OCI-M2 (cell line): Measurements from ENCODE around the gene CXorf66.
"Not testable (repeated sequence)": the region's sequence is repeated elsewhere in the genome, so short reads cannot be mapped to it uniquely, and the experiment has no call there.

Experiments used
- DNase-seq: peaks from one replicate; lab custom pipeline; 2025; ENCODE audit not compliant: unreplicated experiment; lab: John Stamatoyannopoulos, UW

CXorf66 gene

DNA sequence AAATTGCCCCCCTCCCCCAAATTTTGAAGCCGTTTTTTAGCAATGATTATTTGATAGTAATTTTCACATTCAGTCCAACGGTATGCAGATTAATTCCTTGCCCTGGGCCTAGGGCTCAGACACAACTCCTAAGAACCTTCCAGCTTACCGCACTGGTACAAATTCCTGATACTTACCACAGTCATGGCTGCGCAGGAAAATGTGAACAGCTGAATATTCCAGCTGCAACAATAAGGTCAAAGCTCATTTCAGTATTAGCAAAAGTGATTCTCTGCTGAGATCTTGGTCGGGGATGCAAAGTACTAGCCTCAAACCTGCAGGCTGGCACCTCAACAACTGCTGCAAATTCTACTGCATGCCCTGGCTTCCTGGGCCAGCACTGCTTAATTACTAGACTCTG, 35.4 kb downstream of the CXorf66 start:
- DNase-seq = no peak

- no peak for DNase-seq
Measured at GRCh38 chrX:139924696-139925095, 40.6 kb downstream of the CXorf66 start.

DNA sequence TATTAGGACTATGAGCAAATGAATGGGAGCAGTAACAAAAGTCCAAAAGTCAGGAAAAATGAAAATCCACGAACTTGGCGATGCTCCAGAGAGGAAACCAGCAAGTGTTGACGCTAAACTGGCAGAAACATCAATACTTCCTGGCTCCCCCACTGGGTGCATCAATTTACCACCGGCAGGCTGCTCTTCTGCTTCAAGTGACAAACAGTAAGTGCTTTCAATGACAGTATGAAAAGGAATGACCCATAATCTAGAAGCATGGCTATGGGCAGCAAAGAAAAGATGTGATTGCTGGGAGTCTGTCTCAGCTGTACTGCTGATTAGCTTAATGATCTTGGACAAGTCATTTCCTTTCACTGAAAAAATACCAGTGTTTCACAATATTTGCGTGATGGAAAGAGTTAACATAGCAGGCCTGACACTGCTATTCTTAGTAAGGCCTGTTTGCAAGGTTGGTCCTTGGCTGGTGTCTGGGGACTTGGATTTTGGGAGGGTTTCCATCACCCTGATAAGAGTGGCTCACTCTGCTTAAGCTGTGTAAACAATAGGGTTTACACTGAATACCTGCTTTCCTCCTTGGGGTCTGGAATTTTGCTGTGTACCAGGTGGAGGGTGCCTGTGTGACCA, 41.1 kb downstream of the CXorf66 start:
- no peak for DNase-seq

- DNase-seq = not testable (repeated sequence)
Measured at GRCh38 chrX:139921142-139921541, 44.2 kb downstream of the CXorf66 start.

GRCh38 chrX:139920316-139920715, 45.0 kb downstream of the CXorf66 start:
- DNase-seq = no peak

GRCh38 chrX:139914421-139914820, 50.9 kb downstream of the CXorf66 start:
- DNase-seq = no peak

DNA sequence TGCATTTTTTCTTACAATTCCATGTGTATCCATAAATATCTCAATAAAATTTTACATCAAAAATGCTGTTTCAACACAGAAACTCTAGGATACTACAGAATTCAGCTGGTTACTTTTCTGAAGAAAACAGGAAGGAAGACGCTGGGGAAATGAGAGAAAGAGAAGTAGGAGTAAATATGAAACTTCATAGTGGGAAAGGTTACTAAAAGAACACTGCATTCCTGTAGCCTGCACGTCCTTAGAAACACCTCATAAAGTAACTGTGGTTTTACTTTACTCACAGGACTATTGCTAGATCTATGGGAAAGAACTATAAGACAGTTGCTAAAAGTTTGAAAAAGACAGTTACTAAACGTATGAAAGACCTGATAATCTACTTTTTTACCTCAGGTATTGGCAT, 55.6 kb downstream of the CXorf66 start:
- DNase-seq = no peak

DNA sequence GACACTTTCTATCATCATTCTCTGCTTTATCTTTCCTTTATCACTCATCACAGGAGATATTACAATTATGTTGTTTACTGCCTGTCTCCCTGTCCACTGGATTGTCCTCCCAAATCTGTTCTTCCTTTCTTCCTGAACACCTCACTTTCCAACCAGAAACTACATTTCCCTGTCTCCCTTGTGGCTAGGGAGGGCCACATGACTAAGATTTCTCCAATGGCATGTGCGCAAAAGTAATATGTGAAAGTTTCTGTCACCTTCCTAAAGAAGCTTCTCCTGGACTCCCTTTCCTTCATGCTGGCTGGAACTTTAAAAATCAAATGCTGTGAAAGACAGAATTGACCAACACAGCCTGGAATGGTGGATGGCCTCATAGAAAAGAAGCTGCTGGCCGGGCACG, 58.2 kb downstream of the CXorf66 start:
- no peak for DNase-seq

DNA sequence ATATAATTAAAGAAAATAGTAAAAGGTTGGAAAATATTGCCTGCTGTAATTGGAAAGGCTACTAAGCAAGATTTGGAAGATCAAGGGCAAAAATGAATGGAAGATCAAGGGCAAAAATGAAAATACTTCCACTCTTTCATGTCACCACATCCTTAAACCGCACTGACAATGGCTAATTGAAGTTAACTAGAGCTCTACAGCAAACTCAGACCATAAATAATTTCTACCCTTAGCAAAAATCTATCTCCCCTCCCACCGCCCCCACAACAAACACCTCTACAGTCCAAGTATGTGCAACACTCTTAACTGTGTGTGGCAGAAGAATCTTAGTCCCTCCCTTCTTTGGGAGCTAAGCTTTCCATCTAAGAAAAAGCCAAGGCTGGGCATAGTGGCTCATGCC, 59.6 kb downstream of the CXorf66 start:
- no peak for DNase-seq
